HepG2 (cell line): ENCODE data around the gene NELL2. TPM values are rescaled to one million over a fixed set of nuclear protein-coding genes. Genes with fewer than 3 reads are reported as not detected.

Experiments used
- ATAC-seq: fragments of 200-7000 bp; cut with Tn5 transposase; 3 replicates; pipeline ENCODE4 v1.9.1; 2020; ENCODE audit warnings: mild to moderate bottlenecking, moderate library complexity
- BruUV-seq: library from RNA; stranded (reverse); fragments of 400-500 nt; replicated peaks from 2 replicates; lab custom pipeline; 2021; lab: Mats Ljungman, UMichigan
- CTCF ChIA-PET: fragments of 300-600 bp; formaldehyde crosslinking; extraction: SDS; loops from one replicate; lab custom pipeline; 2021; ENCODE audit warnings: low total read pairs, inconsistent platforms, low intra/inter-chr PET ratio; lab: Yijun Ruan, JAX
- POLR2A ChIA-PET: fragments of 350-600 bp; sonication (Branson Sonifier 250); formaldehyde crosslinking; loops from one replicate; lab custom pipeline; 2020; ENCODE audit warnings: antibody characterized with exemption, inconsistent platforms; lab: Yijun Ruan, JAX
- DNase-seq: peaks from one replicate; pipeline ENCODE4 v3.0.0-alpha.2; 2015; ENCODE audit warnings: low spot score
- FAIRE-seq: peaks from 3 replicates; lab custom pipeline; 2011; peaks lifted over from hg19 to GRCh38; lab: Jason Lieb, UNC
- H2AFZ ChIP-seq: one replicate; pipeline ENCODE4 v1.6.1; 2011; ENCODE audit warnings: low read length, inconsistent platforms
- H3K27ac ChIP-seq: fragments of 300-600 bp; 3 replicates; pipeline ENCODE4 v1.8.0; 2011; ENCODE audit warnings: mixed run types, mild to moderate bottlenecking, mixed read lengths, low read length, inconsistent platforms; ENCODE audit not compliant: insufficient read depth; ENCODE audit errors: extremely low read length
- H3K27me3 ChIP-seq, 2 experiments: fragments of 200-600 bp in 1 of 2; 2 replicates in 1 of 2; 3 replicates in 1 of 2; pipeline versions ENCODE4 v1.6.0 to v1.8.0; 2011; ENCODE audit warnings: low read length in 2 of 2, mild to moderate bottlenecking in 2 of 2, moderate library complexity in 2 of 2, inconsistent platforms in 1 of 2; ENCODE audit not compliant: insufficient read depth in 2 of 2, control insufficient read depth in 1 of 2
- H3K36me3 ChIP-seq, 2 experiments: fragments of 200-600 bp in 1 of 2; replicated peaks in 1 of 2; 2 replicates in 1 of 2; 3 replicates in 1 of 2; pipeline versions ENCODE4 v1.5.1 to v1.8.0; 2011; ENCODE audit warnings: low read length in 2 of 2, inconsistent platforms in 1 of 2; ENCODE audit not compliant: insufficient read depth in 2 of 2, control insufficient read depth in 1 of 2
- H3K4me1 ChIP-seq: 2 replicates; pipeline ENCODE4 v1.5.1; 2012; ENCODE audit warnings: low read length, inconsistent platforms; ENCODE audit not compliant: insufficient read depth
- H3K4me2 ChIP-seq: 2 replicates; pipeline ENCODE4 v1.6.0; 2011; ENCODE audit warnings: low read depth, low read length, inconsistent platforms
- H3K4me3 ChIP-seq, 3 experiments: fragments of 200-600 bp in 1 of 3; sonication (generic), shearing (Covaris generic) in 1 of 3; replicated peaks in 1 of 3; 2 replicates each; pipeline ENCODE4 v1.5.1; 2011 to 2016; ENCODE audit warnings: low read length in 3 of 3, inconsistent platforms in 2 of 3, low read depth in 2 of 3, mild to moderate bottlenecking in 2 of 3, control low read depth in 1 of 3, mixed read lengths in 1 of 3; ENCODE audit not compliant: insufficient read depth in 1 of 3
- H3K79me2 ChIP-seq: one replicate; pipeline ENCODE4 v1.6.1; 2011; ENCODE audit warnings: low read length, inconsistent platforms; ENCODE audit not compliant: insufficient read depth
- H3K9ac ChIP-seq: 2 replicates; pipeline ENCODE4 v1.6.0; 2011; ENCODE audit warnings: mild to moderate bottlenecking, low read depth, low read length, inconsistent platforms; ENCODE audit not compliant: insufficient read depth
- H3K9me3 ChIP-seq: 2 replicates; pipeline ENCODE4 v1.5.1; 2012; ENCODE audit warnings: mild to moderate bottlenecking, low read length
- H4K20me1 ChIP-seq: 2 replicates; pipeline ENCODE4 v1.6.0; 2011; ENCODE audit warnings: inconsistent platforms, mild to moderate bottlenecking, low read length, moderate library complexity; ENCODE audit not compliant: insufficient read depth
- ARHGAP35 ChIP-seq: sonication (generic); formaldehyde crosslinking; IDR thresholded peaks from 2 replicates; pipeline ENCODE4 v1.9.0; 2022; ENCODE audit warnings: mild to moderate bottlenecking, inconsistent platforms, moderate library complexity, missing genetic modification reagents, borderline replicate concordance
- GLI4 ChIP-seq: sonication (generic); formaldehyde crosslinking; IDR thresholded peaks from 2 replicates; pipeline ENCODE4 v1.5.1; 2020; ENCODE audit warnings: missing genetic modification reagents, mild to moderate bottlenecking, moderate library complexity, borderline replicate concordance
- MYNN ChIP-seq: sonication (generic); formaldehyde crosslinking; IDR thresholded peaks from 2 replicates; pipeline ENCODE4 v1.4.0; 2020; ENCODE audit warnings: mild to moderate bottlenecking, low read depth, missing genetic modification reagents
- SIX4 ChIP-seq: sonication (generic); formaldehyde crosslinking; IDR thresholded peaks from 2 replicates; pipeline ENCODE4 v1.4.0; 2020; ENCODE audit warnings: missing genetic modification reagents
- ZNF225 ChIP-seq: sonication (generic); formaldehyde crosslinking; IDR thresholded peaks from 2 replicates; pipeline ENCODE4 v1.4.0; 2020; ENCODE audit warnings: mild to moderate bottlenecking, missing genetic modification reagents
- WGBS: methylation state at CpG from one replicate; pipeline ENCODE4 v1.1.6; 2017; ENCODE audit warnings: low lambda C conversion rate; 5-methylcytosine and 5-hydroxymethylcytosine counted together
- in situ Hi-C: cut with HindIII; loops from 2 replicates; pipeline ENCODE4 v1.10.0; 2017; ENCODE audit warnings: low pct_unique_long_range_greater_than_20kb; ENCODE audit not compliant: extremely low pct_ligation_motif_present
- intact Hi-C: fragments of 100-400 bp; cut with micrococcal nuclease; formaldehyde crosslinking; loops from one replicate; pipeline ENCODE4 v1.10.0; 2022; ENCODE audit not compliant: unreplicated experiment
- polyA plus RNA-seq, 8 experiments: library from polyadenylated mRNA; depleted of rRNA in 3 of 8; stranded (reverse) in 7 of 8; unstranded in 1 of 8; fragments of >200 nt; fragmentation: Illumina TruSeq in 4 of 8; extraction: Trizol in 4 of 8; gene quantifications; 2 replicates each; pipeline versions ENCODE4 v1.2.1 to v1.2.3, GENCODE V29; 2011 to 2016; ENCODE audit warnings: low read depth in 4 of 8, missing spikeins in 1 of 8, mixed read lengths in 1 of 8; ENCODE audit not compliant: insufficient read depth in 1 of 8
- total RNA-seq, 5 experiments: library from RNA; depleted of rRNA; stranded (reverse); fragments of >200 nt; fragmentation: Illumina TruSeq; extraction: Trizol; gene quantifications; 2 replicates each; pipeline ENCODE4 v1.2.3, GENCODE V29; 2016; ENCODE audit warnings: low read depth in 1 of 5
- TF ChIP-seq, protein P1 (sequence below): sonication (generic); formaldehyde crosslinking; conservative IDR thresholded peaks from 2 replicates; pipeline ENCODE4 v1.4.0; 2020; ENCODE audit warnings: missing genetic modification reagents
- TF ChIP-seq, protein P2 (sequence below): IDR thresholded peaks from 2 replicates; pipeline ENCODE4 v1.6.1; 2012; ENCODE audit warnings: low read depth, low read length, improper control_type of control experiment
- TF ChIP-seq, protein P3 (sequence below): sonication (generic); formaldehyde crosslinking; IDR thresholded peaks from 2 replicates; pipeline ENCODE4 v1.4.0; 2020; ENCODE audit warnings: missing genetic modification reagents
- TF ChIP-seq, protein P4 (sequence below): sonication (generic); formaldehyde crosslinking; IDR thresholded peaks from 2 replicates; pipeline ENCODE4 v1.4.0; 2020; ENCODE audit warnings: mild to moderate bottlenecking, missing genetic modification reagents
- TF ChIP-seq, protein P5 (sequence below): sonication (generic); formaldehyde crosslinking; IDR thresholded peaks from 2 replicates; pipeline ENCODE4 v1.4.0; 2020; ENCODE audit warnings: missing genetic modification reagents, borderline replicate concordance
- TF ChIP-seq, protein P6 (sequence below): sonication (generic); formaldehyde crosslinking; IDR thresholded peaks from 2 replicates; pipeline ENCODE4 v1.4.0; 2020; ENCODE audit warnings: missing genetic modification reagents

NELL2 gene
- total and polyA plus RNA-seq, 2 of the 13 experiments (the other 11 are each of a cell fraction or from before 2014, with no cell fraction given) = 0.11 TPM; not detected in 1

DNA sequence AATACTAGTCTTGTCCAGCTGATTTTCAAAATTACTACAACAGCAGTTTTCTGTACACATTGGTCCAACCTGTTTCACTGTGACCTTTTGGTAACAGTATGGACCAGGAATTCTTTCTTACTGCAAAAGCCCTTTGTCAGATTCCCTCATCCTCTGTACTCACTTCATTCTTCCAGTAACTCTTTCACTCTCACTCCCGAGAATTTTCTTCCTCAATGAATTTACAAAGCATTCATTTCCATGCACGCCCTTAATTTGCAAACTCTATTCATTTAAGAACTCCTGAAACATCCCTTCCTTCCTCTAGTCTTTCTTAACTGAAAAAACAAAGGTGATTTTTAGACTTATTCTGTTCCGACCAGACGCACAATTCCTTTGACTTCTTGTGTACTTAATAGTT lies 238.2 kb downstream of the NELL2 start:
- H3K9me3 ChIP-seq = no peaks in the 10 kb centered on the region
- intact Hi-C loops = no loop called here
- H3K4me1 ChIP-seq = no peaks in the 10 kb centered on the region
- H3K27ac ChIP-seq = no peak overlapping the region
- BruUV-seq = no TSS peak
- no peak overlapping the region for H2AFZ ChIP-seq
- no peaks in the 10 kb centered on the region for H3K36me3 ChIP-seq
- no peak overlapping the region for H3K9ac ChIP-seq
- ChIA-PET POLR2A (no interaction called here), CTCF (no interaction called here)
- H3K27me3 ChIP-seq = no peaks in the 10 kb centered on the region
- 18% methylated on average over 4 of the region's 4 CpGs for WGBS
- in situ Hi-C loops = no loop called here
- DNase-seq (no peak), ATAC-seq (no peak), FAIRE-seq (no peak)
- no peaks in the 10 kb centered on the region for H4K20me1 ChIP-seq
- no peak overlapping the region for H3K4me3 ChIP-seq
- no peak overlapping the region for H3K4me2 ChIP-seq
- TF ChIP-seq, protein P1, sequence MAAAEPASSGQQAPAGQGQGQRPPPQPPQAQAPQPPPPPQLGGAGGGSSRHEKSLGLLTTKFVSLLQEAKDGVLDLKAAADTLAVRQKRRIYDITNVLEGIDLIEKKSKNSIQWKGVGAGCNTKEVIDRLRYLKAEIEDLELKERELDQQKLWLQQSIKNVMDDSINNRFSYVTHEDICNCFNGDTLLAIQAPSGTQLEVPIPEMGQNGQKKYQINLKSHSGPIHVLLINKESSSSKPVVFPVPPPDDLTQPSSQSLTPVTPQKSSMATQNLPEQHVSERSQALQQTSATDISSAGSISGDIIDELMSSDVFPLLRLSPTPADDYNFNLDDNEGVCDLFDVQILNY = no peak
- TF ChIP-seq, protein P2, sequence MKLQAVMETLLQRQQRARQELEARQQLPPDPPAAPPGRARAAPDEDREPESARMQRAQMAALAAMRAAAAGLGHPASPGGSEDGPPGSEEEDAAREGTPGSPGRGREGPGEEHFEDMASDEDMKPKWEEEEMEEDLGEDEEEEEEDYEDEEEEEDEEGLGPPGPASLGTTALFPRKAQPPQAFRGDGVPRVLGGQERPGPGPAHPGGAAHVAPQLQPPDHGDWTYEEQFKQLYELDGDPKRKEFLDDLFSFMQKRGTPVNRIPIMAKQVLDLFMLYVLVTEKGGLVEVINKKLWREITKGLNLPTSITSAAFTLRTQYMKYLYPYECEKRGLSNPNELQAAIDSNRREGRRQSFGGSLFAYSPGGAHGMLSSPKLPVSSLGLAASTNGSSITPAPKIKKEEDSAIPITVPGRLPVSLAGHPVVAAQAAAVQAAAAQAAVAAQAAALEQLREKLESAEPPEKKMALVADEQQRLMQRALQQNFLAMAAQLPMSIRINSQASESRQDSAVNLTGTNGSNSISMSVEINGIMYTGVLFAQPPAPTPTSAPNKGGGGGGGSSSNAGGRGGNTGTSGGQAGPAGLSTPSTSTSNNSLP = no peak
- TF ChIP-seq GLI4 (CRISPR knock-in tag) (no peak), ARHGAP35 (CRISPR knock-in tag) (no peak), SIX4 (no peak), ZNF225 (no peak), MYNN (CRISPR knock-in tag) (no peak)
- TF ChIP-seq, protein P3, sequence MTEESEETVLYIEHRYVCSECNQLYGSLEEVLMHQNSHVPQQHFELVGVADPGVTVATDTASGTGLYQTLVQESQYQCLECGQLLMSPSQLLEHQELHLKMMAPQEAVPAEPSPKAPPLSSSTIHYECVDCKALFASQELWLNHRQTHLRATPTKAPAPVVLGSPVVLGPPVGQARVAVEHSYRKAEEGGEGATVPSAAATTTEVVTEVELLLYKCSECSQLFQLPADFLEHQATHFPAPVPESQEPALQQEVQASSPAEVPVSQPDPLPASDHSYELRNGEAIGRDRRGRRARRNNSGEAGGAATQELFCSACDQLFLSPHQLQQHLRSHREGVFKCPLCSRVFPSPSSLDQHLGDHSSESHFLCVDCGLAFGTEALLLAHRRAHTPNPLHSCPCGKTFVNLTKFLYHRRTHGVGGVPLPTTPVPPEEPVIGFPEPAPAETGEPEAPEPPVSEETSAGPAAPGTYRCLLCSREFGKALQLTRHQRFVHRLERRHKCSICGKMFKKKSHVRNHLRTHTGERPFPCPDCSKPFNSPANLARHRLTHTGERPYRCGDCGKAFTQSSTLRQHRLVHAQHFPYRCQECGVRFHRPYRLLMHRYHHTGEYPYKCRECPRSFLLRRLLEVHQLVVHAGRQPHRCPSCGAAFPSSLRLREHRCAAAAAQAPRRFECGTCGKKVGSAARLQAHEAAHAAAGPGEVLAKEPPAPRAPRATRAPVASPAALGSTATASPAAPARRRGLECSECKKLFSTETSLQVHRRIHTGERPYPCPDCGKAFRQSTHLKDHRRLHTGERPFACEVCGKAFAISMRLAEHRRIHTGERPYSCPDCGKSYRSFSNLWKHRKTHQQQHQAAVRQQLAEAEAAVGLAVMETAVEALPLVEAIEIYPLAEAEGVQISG (CRISPR knock-in tag) = no peak
- TF ChIP-seq, protein P4, sequence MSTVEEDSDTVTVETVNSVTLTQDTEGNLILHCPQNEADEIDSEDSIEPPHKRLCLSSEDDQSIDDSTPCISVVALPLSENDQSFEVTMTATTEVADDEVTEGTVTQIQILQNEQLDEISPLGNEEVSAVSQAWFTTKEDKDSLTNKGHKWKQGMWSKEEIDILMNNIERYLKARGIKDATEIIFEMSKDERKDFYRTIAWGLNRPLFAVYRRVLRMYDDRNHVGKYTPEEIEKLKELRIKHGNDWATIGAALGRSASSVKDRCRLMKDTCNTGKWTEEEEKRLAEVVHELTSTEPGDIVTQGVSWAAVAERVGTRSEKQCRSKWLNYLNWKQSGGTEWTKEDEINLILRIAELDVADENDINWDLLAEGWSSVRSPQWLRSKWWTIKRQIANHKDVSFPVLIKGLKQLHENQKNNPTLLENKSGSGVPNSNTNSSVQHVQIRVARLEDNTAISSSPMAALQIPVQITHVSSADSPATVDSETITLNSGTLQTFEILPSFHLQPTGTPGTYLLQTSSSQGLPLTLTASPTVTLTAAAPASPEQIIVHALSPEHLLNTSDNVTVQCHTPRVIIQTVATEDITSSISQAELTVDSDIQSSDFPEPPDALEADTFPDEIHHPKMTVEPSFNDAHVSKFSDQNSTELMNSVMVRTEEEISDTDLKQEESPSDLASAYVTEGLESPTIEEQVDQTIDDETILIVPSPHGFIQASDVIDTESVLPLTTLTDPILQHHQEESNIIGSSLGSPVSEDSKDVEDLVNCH (CRISPR knock-in tag) = no peak
- TF ChIP-seq, protein P5, sequence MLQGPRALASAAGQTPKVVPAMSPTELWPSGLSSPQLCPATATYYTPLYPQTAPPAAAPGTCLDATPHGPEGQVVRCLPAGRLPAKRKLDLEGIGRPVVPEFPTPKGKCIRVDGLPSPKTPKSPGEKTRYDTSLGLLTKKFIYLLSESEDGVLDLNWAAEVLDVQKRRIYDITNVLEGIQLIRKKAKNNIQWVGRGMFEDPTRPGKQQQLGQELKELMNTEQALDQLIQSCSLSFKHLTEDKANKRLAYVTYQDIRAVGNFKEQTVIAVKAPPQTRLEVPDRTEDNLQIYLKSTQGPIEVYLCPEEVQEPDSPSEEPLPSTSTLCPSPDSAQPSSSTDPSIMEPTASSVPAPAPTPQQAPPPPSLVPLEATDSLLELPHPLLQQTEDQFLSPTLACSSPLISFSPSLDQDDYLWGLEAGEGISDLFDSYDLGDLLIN (CRISPR knock-in tag) = no peak
- TF ChIP-seq, protein P6, sequence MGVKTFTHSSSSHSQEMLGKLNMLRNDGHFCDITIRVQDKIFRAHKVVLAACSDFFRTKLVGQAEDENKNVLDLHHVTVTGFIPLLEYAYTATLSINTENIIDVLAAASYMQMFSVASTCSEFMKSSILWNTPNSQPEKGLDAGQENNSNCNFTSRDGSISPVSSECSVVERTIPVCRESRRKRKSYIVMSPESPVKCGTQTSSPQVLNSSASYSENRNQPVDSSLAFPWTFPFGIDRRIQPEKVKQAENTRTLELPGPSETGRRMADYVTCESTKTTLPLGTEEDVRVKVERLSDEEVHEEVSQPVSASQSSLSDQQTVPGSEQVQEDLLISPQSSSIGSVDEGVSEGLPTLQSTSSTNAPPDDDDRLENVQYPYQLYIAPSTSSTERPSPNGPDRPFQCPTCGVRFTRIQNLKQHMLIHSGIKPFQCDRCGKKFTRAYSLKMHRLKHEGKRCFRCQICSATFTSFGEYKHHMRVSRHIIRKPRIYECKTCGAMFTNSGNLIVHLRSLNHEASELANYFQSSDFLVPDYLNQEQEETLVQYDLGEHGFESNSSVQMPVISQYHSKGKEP (CRISPR knock-in tag) = no peak
- H3K79me2 ChIP-seq = no peaks in the 10 kb centered on the region
